ENCODE results near the gene TSPAN18. TPM values are rescaled to one million over a fixed set of nuclear protein-coding genes. Genes with fewer than 3 reads are reported as not detected.

TSPAN18 gene
- total RNA-seq, 1 donor = 8.5 TPM

- Histone ChIP-seq H3K9me3 (ENCODE audit: low read depth, low read length) (no peaks in the 10 kb centered on the region), H3K4me1 (ENCODE audit: insufficient read depth, low read length) (no peaks in the 10 kb centered on the region), H3K4me3 (ENCODE audit: low read length) (no peak overlapping the region), H3K27me3 (ENCODE audit: insufficient read depth, low read length) (no peaks in the 10 kb centered on the region)
Measured at GRCh38 chr11:44771252-44771734, 44.5 kb downstream of the TSPAN18 start.

DNA sequence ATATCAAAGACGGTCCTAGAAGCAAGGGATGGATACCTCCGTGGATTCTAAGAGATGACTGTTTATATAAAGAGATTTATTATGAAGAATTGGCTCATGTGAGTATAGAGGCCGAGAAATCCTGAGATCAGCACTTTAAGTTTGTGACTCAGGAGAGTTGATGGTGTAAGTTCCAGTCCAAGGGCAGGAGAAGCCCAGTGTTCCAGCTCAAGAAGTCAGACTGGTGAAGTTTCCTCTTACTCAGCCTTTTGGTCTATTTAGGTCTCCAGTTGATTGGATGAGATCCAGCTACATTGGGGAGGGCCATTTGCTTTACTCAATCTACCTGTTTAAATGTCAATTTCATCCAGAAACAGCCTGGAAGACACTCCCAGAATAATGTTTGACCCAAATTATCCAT lies 45.1 kb downstream of the TSPAN18 start:
- no peaks in the 10 kb centered on the region for H3K27me3 ChIP-seq (ENCODE audit: insufficient read depth, low read length)
- H3K4me1 ChIP-seq (ENCODE audit: insufficient read depth, low read length) = no peaks in the 10 kb centered on the region
- no peaks in the 10 kb centered on the region for H3K9me3 ChIP-seq (ENCODE audit: low read depth, low read length)
- H3K4me3 ChIP-seq (ENCODE audit: low read length) = no peak overlapping the region

- Histone ChIP-seq H3K4me3 (ENCODE audit: low read length) (no peak overlapping the region), H3K27me3 (ENCODE audit: insufficient read depth, low read length) (no peaks in the 10 kb centered on the region), H3K9me3 (ENCODE audit: low read depth, low read length) (no peaks in the 10 kb centered on the region), H3K4me1 (ENCODE audit: insufficient read depth, low read length) (no peaks in the 10 kb centered on the region)
Measured at GRCh38 chr11:44773351-44773965, 46.7 kb downstream of the TSPAN18 start.

GRCh38 chr11:44774108-44774507 lies 47.3 kb downstream of the TSPAN18 start:
- no peaks in the 10 kb centered on the region for H3K9me3 ChIP-seq (ENCODE audit: low read depth, low read length)
- H3K4me1 ChIP-seq (ENCODE audit: insufficient read depth, low read length) = no peaks in the 10 kb centered on the region
- H3K4me3 ChIP-seq (ENCODE audit: low read length) = no peak overlapping the region
- no peaks in the 10 kb centered on the region for H3K27me3 ChIP-seq (ENCODE audit: insufficient read depth, low read length)

GRCh38 chr11:44774731-44775130 lies 48.0 kb downstream of the TSPAN18 start:
- Histone ChIP-seq H3K4me1 (ENCODE audit: insufficient read depth, low read length) (no peaks in the 10 kb centered on the region), H3K4me3 (ENCODE audit: low read length) (no peak overlapping the region), H3K27me3 (ENCODE audit: insufficient read depth, low read length) (no peaks in the 10 kb centered on the region), H3K9me3 (ENCODE audit: low read depth, low read length) (no peaks in the 10 kb centered on the region)

DNA sequence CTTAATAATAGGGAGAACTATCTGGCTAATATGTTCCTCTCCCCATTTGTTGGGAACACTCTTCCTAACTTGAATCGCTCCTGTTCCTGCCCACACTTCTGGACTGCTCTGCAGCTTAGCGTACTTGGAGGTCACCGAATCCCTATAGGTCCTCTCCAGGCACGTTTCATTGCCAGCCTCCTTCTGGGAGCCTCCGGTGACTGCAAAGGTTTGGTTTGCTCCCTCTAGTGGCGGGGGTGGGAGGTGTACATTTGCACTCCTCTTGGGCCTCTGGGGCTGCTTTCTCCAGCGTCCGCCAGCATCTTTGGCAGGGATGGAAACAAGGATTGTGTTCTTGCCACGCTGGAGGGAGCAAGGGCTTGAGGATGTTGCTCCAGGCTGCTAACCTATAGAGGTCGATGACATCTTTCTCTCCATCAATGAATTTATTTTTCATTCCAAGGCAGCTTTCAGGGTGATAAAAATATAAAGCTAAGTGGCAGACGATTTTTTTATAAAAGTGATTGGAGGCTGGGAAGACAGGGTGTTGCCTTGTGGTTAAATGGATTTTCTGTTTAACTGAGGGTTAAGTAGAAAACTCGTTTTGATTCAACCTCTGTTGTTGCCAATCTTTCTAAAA lies 48.7 kb downstream of the TSPAN18 start:
- Histone ChIP-seq H3K4me1 (ENCODE audit: insufficient read depth, low read length) (no peaks in the 10 kb centered on the region), H3K9me3 (ENCODE audit: low read depth, low read length) (no peaks in the 10 kb centered on the region), H3K4me3 (ENCODE audit: low read length) (no peak overlapping the region), H3K27me3 (ENCODE audit: insufficient read depth, low read length) (no peaks in the 10 kb centered on the region)

- no peaks in the 10 kb centered on the region for H3K4me1 ChIP-seq (ENCODE audit: insufficient read depth, low read length)
- no peaks in the 10 kb centered on the region for H3K9me3 ChIP-seq (ENCODE audit: low read depth, low read length)
- H3K4me3 ChIP-seq (ENCODE audit: low read length) = no peak overlapping the region
- H3K27me3 ChIP-seq (ENCODE audit: insufficient read depth, low read length) = no peaks in the 10 kb centered on the region
Measured at GRCh38 chr11:44775985-44776446, 49.3 kb downstream of the TSPAN18 start.

GRCh38 chr11:44776551-44777208 lies 49.9 kb downstream of the TSPAN18 start:
- no peaks in the 10 kb centered on the region for H3K9me3 ChIP-seq (ENCODE audit: low read depth, low read length)
- no peaks in the 10 kb centered on the region for H3K27me3 ChIP-seq (ENCODE audit: insufficient read depth, low read length)
- no peak overlapping the region for H3K4me3 ChIP-seq (ENCODE audit: low read length)
- no peaks in the 10 kb centered on the region for H3K4me1 ChIP-seq (ENCODE audit: insufficient read depth, low read length)

- H3K9me3 ChIP-seq (ENCODE audit: low read depth, low read length) = no peaks in the 10 kb centered on the region
- H3K27me3 ChIP-seq (ENCODE audit: insufficient read depth, low read length) = no peaks in the 10 kb centered on the region
- no peaks in the 10 kb centered on the region for H3K4me1 ChIP-seq (ENCODE audit: insufficient read depth, low read length)
- no peak overlapping the region for H3K4me3 ChIP-seq (ENCODE audit: low read length)
Measured at GRCh38 chr11:44777209-44778194, 50.7 kb downstream of the TSPAN18 start.

DNA sequence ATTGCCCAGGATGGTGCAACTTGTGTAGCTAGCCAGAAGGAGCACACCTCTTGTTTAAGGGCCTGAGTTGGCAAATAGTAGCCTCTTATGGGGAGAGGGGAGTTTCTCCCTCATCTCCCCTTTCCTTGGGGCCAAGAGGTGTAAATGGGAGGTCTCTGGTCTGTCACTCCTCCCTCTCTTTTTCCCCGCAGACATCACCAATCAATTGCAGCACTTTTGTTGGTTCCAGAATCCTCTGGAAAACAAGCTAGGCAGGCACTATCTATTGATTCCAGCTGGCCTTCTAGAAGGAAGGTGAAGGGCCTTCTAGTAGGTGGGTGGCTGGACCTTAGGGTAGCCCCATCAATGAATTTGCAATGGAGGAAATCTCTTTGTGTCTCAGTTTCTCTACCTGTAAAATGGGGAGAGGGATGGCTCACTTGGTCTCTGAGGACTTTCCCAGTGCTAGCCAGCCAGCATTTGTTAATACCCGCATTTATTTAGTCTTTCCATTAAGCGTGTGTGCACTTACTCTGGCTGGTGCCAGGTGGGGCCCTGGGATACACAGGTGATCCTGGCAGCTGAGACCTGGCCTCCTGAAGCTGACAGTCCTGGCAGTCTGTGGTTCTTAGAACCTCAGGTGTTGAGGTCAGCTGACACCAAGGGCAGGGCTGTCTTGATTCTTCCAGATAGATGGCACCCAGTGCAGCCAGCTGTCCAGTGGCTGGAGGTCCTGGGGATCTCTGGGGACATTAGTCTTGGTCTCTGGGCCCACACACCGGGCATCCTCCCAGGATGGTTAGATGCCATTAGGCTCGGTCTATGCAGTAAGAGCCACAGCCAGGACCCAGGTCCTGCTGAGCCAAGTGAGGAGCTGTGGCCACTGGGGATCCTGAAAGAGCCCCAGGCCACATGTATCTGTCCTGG lies 51.7 kb downstream of the TSPAN18 start:
- Histone ChIP-seq H3K9me3 (ENCODE audit: low read depth, low read length) (no peaks in the 10 kb centered on the region), H3K4me3 (ENCODE audit: low read length) (no peak overlapping the region), H3K4me1 (ENCODE audit: insufficient read depth, low read length) (no peaks in the 10 kb centered on the region), H3K27me3 (ENCODE audit: insufficient read depth, low read length) (no peaks in the 10 kb centered on the region)

GRCh38 chr11:44779736-44780520 lies 53.2 kb downstream of the TSPAN18 start:
- Histone ChIP-seq H3K27me3 (ENCODE audit: insufficient read depth, low read length) (no peaks in the 10 kb centered on the region), H3K4me3 (ENCODE audit: low read length) (no peak overlapping the region), H3K9me3 (ENCODE audit: low read depth, low read length) (no peaks in the 10 kb centered on the region), H3K4me1 (ENCODE audit: insufficient read depth, low read length) (no peaks in the 10 kb centered on the region)

DNA sequence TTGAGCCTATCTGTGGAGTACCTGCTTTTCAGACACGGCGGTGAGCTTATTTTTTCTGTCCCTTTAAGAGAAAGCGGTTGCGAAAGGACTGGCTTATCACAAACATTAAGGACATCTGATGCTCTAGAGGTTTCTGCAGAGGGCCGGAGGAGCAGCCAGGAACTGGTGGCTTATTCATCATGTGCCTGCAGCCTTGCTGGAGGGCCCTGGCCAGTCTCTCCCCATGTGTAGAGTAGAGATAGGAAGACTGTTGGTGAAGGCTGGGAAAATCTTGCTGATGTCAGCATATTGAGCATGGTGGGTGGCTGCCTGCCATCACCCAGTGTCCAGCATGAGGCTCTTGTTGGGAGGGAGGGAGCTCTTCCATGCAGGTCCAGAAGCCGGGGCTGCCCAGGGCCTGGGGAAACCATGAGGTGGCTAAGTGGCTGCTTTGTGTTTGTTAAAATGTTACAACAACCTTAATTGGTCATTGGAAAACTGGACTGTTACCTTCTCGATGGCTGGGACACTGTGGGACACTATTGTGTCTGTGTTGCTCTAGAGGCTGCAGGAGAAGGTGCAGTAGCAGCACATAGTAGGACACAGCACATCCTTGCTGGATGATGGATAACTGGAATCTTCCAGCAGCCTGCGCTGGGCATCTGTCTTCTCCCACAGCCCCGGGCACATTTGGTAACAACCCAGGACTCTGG lies 54.3 kb downstream of the TSPAN18 start:
- Histone ChIP-seq H3K4me1 (ENCODE audit: insufficient read depth, low read length) (no peaks in the 10 kb centered on the region), H3K27me3 (ENCODE audit: insufficient read depth, low read length) (no peaks in the 10 kb centered on the region), H3K4me3 (ENCODE audit: low read length) (no peak overlapping the region), H3K9me3 (ENCODE audit: low read depth, low read length) (no peaks in the 10 kb centered on the region)

DNA sequence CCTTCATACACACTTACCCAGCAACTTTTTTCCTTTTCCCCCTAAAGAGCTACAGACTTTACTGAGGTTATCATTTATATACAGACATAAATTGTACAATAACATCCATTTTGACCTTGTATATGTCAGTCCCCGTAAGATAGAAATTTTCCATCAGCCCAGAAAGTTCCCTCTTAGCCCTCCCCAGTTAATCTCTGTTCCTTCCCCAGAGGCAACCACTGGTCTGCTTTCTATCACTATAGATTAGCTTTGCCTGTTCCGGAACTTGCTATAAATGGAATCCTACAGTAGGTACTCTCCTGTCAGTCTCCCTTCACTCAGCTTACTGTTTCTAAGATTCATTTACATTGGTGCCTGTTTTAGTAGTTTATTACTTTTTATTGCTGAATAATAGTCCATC lies 54.9 kb downstream of the TSPAN18 start:
- Histone ChIP-seq H3K9me3 (ENCODE audit: low read depth, low read length) (no peaks in the 10 kb centered on the region), H3K4me1 (ENCODE audit: insufficient read depth, low read length) (no peaks in the 10 kb centered on the region), H3K27me3 (ENCODE audit: insufficient read depth, low read length) (no peaks in the 10 kb centered on the region), H3K4me3 (ENCODE audit: low read length) (no peak overlapping the region)

Measured in mononuclear cell (primary cell).